ENCODE measurements around the gene SLC6A17.

SLC6A17 gene

DNA sequence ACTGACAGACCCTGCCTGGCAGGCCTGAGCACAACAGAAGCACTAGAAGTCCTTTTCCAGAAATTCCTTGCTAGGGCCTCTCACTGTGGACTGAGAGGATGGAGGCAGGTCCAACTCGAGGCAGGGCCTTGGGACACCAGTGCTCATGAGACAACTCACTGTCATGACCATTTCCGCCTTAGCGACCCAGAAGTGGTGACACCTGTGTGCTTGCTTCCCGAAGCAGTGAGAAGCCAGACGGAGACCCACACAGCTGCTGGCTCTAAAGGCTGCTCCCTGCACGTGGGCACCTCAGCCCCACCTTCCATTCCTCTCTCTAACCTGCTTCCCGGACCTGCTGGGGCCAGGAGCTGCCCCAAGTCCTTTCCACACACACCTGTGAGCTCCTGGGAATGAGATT lies 92.9 kb downstream of the SLC6A17 start:
- no peak for DNase-seq
- in situ Hi-C loops (cut with HindIII; ENCODE audit: low pct_ligation_motif_present, low pct_unique_long_range_greater_than_20kb, low sequenced_read_pairs), result no loop called here

DNA sequence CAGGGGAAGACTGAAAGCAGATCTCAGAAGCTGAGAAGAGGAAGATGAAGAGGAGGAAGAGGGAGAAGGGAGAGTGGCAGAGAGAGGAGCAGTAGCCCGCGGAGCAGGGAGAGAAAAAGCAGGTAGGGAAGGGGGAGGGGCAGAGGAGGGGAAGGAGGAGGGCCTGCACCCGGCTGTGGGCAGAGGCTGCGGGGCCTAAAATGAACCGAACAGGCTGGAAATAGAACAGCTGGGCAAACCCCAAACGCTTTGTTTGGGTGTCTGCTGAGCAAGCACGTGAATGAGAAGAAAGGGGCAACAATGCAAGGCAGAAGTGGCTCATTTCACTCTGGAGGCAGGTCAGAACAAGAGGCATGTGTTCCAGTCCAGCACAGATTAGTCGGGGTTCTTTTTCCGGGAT lies 93.3 kb downstream of the SLC6A17 start:
- DNase-seq, result no peak
- in situ Hi-C loops (cut with HindIII; ENCODE audit: low pct_ligation_motif_present, low pct_unique_long_range_greater_than_20kb, low sequenced_read_pairs), result no loop called here

DNA sequence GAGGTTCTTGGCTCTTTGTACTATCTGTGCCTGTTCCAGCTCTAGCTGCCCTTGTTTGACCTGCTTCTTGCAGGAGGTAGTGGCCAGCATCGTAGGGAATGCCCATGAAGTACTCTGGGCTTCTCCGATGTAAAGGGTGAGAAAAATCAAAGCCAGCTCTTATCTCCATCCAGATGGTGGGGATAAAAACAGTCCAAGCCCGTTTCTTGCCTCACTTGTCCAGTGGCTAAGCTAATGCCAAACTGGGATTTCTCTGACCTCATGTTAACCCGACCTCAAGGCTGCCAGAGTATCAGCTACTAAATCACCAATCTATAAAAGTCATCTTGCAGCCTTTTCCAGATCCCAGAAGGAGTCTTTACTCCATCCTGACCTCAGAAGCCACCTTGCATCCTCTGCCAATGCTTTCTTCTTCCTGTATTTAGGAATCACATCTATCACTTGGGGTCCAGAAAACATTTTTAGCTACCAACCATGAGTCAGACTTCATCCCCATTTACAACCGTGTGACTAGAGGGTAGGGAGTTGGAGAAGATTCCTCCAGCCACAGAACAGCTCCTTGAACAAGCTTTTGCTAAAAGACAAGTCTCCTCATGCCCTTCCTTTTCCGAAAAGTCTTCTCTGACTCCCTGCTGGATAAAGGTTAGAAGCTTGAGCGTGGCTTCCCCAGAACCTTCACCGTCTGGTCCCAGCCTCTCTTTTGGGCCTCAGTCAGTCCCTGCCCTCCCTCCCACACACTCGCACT lies 95.8 kb downstream of the SLC6A17 start:
- in situ Hi-C loops (cut with HindIII; ENCODE audit: low pct_ligation_motif_present, low pct_unique_long_range_greater_than_20kb, low sequenced_read_pairs), result no loop called here
- no peak for DNase-seq

DNA sequence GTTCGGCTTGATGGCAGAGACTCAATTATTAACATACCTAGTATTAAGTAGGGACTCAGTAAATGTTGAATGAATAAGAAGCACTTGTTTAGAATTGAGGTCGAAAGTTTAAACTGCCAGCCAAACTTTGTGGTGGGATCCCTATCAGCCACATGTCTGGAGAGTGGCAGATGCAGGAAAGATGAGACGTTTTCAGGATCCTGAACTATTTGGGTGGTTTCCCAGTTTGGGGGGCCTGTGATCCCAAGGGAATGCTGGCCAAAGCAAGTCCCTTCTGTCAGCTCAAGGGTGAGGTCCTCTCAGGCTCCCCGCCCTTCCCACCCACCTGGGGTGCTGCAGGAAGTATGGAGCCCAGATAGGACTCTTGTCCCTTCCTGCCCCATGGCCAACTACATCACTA lies 98.5 kb downstream of the SLC6A17 start:
- no peak for DNase-seq
- in situ Hi-C loops (cut with HindIII; ENCODE audit: low pct_ligation_motif_present, low pct_unique_long_range_greater_than_20kb, low sequenced_read_pairs), result no loop called here

DNA sequence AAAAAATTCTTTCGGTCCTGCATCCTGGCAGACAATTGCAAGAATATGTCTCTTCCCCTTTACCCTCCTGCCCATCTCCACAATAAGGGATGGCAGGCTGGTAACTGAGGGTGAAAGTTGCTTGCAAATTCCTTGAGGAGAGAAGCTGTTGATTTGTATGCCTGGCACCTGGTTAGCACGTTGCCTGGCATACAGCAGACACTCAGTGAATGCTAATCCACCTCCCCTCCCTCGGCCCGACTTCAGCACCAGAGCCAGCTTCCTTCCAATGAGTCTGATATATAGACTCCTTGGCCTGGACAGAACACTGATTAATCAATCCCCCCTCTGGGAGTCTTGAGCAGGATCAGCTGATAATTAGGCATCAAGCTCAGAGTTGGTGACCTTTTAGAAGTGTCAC lies 99.0 kb downstream of the SLC6A17 start:
- no peak for DNase-seq
- in situ Hi-C loops (cut with HindIII; ENCODE audit: low pct_ligation_motif_present, low pct_unique_long_range_greater_than_20kb, low sequenced_read_pairs), result no loop called here

DNA sequence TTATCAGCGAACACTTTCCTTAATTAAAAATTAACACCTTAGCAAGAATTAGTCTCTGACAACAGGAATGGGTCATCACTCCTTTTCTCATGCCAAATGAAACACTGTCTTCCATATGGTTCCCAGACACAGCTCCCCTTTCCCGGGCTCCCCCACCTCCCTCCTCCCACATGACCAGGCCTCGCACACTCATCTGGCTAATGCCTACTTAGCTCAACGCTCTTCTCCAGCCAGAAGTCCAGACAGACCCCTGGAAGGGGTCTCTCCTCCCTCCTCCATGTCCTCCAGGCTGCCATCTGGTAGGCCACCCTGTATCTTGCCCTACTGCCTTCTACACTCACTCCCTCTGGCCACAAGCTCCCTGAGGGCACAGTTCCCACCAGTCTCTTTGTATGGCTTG lies 99.7 kb downstream of the SLC6A17 start:
- no peak for DNase-seq
- in situ Hi-C loops (cut with HindIII; ENCODE audit: low pct_ligation_motif_present, low pct_unique_long_range_greater_than_20kb, low sequenced_read_pairs), result no loop called here

DNA sequence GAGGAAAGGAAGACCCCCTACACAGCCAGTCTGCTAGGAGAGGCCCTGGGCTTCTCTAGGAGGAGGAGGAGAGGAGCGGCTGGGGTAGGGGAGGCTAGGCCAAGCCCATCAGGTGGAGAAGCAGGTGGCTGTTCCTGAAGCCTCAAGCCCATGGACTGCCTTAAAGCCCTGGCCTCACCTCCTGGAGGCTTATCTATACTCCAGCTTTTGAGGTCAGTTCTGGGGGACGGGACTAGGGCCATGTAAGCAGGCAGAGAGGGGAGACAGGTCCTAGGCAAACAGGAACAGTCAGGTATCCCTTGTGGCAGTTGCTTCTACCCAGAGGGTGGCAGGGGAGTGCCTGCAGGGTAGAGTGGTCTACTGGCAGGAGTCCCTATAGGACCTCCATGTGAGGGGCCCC lies 100.5 kb downstream of the SLC6A17 start:
- DNase-seq, result no peak
- in situ Hi-C loops (cut with HindIII; ENCODE audit: low pct_ligation_motif_present, low pct_unique_long_range_greater_than_20kb, low sequenced_read_pairs), result no loop called here

Measured in ACHN (cell line).